A172 (cell line): ENCODE results near the gene BTBD9. TPM values are rescaled to one million over a fixed set of nuclear protein-coding genes. Genes with fewer than 3 reads are reported as not detected.
"Not testable (repeated sequence)": the region's sequence is repeated elsewhere in the genome, so short reads cannot be mapped to it uniquely, and the experiment has no call there.

Experiments used
- DNase-seq: peaks from one replicate; pipeline ENCODE4 v3.0.0-alpha.2; 2015; ENCODE audit warnings: low spot score
- total RNA-seq: library from RNA; depleted of rRNA; stranded (reverse); fragments of >200 nt; shearing (Covaris generic); gene quantifications from 2 replicates; pipeline ENCODE4 v1.2.3, GENCODE V29; 2014

BTBD9 gene
- total RNA-seq, 1 experiment from 2014 or later: 6.9 TPM

DNA sequence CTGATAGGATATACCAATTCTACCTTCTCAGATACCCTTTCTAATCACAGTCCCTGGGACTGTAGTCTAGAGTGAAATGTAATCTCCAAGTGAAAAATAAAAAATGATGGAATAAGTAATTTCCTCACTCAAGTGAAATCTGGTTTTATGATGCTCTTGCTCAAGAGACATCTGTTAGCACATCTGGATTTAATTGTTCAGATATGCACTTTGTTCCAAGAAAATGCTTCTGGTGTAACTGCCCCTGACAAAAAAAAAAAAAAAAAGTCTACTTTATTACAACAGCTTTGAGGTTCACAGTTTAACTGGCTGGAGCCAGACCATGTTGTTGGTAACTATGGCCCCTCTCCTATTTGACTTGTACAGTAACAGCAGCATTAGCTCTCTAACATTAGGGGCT lies 251.8 kb downstream of the BTBD9 start:
- DNase-seq: no peak

DNA sequence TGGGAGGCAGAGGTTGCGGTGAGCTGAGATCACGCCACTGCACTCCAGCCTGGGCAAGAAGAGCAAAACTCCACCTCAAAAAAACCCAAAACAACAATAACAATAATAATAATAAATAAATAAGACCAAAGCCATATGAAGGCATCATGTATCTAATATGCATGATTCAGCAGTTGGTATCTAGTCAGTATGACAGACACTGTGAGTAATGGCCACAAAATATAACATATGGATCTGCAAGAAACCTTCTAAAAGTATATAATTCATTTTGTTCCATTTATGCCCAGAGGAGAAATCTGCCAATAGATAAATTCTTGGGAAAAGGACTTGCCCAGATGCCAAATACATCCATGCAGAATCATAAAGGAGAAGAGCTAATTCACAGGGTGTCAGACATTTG lies 252.3 kb downstream of the BTBD9 start:
- DNase-seq: no peak

DNA sequence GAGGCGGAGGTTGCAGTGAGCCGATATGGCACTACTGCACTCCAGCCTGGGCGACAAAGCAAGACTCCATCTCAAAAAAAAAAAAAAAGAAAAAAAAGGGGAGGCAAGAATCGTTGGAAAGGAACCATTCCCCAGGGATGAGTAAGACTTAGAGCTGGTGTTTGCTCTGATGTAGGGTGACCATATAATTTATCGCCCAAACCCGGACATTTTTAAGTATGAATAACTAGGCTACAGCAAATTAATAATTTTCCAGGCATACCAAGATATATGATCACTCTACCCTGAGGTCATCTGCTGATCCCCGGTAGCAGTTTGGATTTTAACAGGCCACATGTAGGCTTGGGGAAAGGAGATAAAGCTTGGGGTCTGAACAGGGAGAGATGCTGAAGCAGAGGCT lies 260.9 kb downstream of the BTBD9 start:
- DNase-seq: no peak

DNA sequence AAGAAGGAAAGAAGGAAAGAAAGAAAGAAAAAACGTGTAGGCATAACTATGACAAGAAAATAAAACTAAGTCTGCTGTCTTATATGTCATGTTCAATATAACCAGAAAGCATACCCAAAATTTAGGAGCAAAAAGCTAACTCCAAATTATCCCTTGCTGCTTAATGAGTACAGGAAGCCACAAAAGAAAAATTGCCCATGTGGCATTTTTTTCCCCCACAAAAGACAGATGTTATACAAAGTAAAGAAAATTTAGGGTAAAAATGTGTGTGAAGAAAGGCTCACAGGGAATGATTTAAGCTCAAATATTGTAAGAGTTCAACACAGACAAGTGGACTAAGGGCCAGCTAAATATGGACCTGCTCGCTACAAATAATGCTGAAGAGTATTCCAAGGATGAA lies 263.8 kb downstream of the BTBD9 start:
- DNase-seq: no peak

DNA sequence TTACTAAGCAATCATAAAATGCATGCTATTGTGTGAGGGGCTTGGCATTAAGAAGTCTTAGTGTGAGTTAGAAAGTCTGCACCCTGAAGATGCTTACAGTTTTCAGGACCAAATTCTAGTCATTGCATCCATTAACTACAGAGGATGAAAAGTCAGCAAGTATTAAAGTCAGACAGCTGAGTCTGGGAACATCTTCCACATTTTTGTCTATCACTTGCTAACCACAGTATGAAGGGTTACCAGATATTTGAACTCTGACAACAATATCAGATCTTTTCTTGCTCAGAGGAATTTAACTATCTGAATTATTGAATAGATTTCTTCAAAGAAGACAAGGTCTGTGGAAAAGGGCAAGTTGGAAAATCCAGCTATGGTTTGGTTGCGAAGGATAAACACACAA lies 264.4 kb downstream of the BTBD9 start:
- no peak for DNase-seq

DNA sequence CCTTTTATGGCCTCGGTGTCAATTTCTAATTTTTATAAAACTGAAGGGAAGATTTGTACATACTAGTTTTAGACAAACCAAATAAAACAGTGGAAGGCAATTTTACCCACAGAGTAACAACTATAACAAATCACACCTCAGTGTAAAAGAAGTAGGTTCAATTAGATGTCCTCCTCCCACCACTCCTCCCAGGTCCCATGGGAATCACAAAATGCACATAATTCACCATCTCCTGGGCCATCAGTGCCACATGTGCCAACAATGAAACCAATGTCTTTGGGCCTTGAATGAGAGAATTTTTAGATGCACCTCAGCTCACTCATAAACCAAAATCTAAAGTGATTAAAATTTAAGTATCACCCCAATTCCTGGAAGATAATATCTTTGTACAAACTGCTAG lies 267.8 kb downstream of the BTBD9 start:
- DNase-seq: no peak

DNA sequence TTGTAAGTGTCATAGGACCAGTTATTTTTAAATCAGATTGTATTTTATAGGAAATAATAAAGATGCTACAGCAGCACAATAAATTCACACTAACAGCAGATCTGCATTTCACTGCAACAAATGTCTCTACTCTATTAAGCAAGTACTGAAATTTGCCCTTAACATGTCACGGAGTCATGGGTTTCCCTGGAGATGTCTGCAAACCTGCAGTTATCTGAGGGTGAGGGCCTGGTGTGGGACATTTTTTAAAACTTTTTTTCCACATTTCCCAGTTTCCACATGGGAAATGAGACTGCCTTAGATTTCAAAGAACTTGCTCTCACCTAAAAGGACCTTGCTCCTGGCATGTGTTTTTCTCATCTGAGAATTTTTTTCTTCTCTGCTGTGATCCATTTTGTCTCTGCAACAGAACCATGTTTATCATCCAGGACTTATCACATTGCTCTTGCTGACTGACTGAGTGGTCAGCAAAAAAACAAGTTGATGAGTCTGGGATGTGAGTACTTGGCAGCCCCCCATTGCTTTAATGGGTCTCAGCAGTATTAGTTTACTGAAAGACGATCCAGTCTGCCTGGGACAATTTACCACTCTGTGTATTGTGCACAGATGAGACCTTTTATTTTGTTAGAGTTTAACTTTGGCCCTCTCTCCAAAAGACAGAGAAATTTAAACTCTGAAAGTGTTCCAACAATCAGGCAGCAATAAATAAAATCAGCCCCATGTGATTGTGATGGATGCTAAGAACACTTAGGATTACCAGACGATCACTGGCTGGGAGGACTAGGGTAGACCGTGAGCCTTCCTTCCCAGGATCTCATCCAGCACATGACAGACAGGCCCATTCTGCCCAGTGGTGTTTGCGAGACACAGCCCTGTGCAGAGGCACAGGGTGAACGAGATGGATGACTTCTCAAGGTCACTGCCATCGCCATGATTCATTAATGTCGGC lies 268.8 kb downstream of the BTBD9 start:
- DNase-seq: no peak

DNA sequence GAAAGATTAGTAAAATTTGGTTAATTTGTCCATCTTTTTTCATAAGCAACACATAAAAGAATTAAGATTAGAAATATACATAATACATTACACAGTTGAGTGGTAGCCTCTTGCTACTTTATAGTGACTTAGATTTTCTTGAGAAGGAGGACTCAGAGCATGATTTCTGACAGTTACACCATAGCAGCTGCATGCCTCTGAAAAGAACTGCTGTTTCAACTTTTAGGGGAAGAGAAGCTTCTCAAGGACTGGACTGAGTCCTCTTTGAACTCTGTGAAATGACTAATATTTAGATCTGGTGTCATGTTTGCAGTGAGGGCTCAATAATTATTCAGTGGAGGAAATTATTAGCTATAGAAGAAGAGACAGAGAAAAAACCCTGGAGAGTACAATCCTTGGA lies 272.5 kb downstream of the BTBD9 start:
- DNase-seq: no peak

DNA sequence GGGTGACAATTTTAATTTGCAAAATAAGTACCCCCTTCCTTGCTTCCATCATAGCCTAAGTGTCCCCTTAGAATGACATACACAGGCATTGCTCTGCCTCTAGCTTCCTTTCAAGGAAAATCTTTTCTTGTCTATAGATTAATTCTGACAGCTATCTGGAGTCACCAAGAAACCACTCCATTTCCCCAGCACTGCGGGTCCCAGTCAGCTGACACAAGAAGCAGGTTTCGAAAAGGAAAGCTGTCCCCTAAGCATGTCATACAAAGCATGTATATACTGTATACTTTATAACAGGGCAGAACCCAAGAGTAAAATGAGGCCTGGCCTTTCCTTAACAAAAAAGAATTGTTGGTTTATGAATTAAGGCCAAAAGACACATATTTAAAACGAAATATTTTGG lies 273.5 kb downstream of the BTBD9 start:
- DNase-seq: no peak

DNA sequence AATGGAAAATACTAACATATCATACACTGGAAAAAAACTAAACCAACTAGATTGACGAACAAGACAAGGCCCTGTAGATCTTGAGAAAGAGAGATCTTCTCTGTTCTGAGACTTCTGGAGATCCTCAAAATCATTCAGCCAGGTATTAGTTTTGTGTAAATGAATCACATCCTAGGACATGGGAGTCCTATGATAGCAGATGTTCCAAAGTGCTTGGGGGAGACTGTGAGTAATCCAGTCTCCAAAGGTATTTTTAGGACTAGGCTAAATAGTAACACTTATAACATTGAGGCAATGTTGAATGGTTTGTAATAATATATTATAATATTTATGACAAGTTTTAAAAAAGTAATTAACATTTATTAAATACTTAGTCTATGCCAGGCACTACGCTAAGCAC lies 275.0 kb downstream of the BTBD9 start:
- DNase-seq: no peak

DNA sequence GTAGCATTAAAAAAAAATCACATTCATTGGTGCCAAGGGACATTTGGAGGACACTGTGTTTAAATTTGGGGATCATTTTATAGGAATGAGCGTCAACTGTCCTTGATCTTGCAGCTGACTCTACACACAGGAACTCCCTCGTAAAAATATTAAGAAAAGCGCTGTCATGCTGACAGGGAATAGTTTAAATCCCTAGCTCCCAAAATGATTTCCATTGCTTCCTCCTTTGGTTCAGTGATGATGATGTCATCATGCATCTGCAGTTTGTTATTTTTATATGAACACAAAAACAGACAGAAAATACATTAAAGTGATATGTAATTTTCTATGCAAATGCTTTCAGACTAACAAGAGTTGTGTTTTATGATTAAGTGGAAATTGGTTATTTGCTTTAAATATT lies 275.6 kb downstream of the BTBD9 start:
- no peak for DNase-seq

DNA sequence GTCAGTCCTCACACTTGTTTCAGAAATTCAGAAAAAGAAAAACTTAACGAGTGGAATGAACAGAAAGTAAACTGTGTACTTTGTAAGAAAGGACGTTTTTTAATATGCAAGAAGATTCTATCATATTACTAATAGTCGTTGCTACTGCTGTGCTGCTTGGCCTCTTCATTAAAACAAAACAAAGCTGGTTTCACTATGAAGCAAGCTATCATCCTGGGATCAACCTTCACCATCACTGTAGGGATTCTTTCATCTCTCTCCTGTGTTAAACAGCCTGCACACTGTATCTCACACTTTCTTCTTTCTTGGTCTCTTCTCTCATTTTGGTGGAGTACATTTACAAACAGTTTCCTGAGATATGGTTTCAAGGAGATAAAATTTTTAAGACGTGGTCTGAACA lies 284.2 kb downstream of the BTBD9 start:
- DNase-seq: no peak

DNA sequence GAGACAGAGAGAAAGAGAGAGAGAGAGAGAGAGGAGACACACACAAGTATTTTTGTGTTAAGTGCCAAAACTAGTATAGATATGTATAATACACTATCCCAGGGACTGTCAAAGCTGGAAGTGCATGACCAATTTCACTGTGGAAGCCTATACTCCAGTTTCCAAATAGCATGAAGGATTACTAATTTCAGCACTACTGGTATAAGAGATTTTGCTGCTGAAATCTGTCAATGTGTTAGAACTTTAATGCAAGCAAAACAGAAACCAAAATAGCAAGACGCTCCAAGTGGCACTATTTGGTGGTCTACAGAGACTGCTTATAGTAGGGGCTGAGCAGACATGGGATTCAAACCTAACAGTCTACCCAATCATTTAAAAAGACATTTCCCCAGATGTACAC lies 284.8 kb downstream of the BTBD9 start:
- no peak for DNase-seq

DNA sequence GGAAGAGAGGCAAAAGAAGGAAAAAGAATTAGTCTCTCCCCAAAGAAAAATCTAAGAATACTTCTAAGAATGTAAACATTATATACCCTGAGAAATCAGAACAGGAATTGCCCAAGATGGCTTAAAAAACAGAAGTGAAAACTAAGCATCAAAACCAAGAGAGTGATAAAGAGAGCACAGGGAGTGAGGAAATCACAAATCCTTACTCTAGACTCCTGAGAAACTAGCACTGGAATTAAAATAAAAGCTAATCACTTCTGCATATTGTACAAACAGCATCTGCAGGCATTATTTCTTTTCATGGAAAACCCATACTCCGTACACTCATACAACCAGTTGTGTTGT lies 285.7 kb downstream of the BTBD9 start:
- no peak for DNase-seq

DNA sequence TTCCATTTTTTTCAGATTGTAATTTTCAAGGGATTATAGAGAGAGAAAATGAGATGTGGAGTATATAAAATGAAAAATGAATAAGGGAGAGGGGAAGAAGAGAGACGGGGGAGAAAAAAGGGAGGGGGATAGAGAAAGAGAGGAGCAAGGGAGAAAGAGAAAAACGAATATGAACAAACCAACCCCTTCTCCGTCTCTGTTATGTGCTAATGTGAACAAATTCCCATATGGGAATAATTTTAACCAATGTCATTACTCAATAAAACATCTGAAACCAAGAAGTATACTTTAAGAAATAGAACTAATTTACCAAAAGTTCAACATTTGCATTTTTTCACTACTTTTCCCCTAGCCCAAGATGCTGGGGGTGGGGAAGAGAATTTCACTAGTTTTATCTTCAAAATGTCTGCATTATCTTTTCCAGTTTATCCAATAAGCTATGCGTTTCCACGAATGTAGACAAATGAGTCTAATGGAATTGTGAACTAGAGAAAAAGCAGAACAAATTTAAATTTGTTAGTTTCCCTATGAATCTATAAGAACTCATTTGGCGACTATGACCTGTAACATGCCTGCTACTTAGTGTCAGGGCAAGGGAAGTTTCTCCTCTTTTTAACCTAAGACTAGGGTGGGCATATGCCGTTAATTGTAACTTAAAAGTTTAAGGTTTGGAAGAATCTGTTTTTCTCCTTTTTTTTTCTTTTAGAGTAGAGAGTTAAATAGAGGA lies 286.3 kb downstream of the BTBD9 start:
- DNase-seq: no peak

DNA sequence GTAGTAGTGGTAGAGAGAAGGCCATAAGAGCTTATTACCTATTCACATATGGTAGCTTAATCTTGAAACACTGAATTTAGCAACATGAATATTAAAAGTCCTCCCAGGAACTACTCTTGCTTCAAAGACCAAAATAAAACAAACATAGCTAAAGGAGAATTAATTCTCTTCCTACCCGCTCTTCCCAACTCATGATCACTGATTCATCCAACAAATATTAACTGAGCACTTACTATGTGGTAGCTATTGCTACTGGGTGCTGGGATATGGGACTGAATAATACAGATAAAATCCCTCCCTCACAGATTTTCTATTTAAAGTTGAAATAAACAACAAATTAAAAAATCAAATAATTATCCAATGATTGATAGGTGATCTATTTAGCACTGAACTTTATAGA lies 287.1 kb downstream of the BTBD9 start:
- DNase-seq: no peak

DNA sequence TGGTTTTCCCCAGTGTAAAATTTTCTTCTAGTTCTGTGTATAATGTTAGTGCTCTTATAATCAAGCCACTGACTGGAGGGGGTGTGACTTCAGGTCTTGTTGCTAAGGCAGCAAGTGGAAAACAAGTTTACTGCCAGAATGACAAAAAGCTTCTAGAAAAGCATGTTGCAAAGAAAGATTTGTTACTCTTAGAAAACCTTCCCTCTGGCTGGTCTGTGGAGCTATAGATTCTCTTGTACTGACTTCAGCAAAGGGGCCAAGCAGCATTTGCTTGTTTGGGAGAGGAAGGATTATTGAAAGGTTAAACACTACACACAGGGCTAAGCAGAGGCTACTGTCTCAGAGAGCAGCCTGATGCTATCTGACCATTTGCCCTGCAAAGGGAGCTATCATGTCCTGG lies 288.8 kb downstream of the BTBD9 start:
- DNase-seq: no peak

DNA sequence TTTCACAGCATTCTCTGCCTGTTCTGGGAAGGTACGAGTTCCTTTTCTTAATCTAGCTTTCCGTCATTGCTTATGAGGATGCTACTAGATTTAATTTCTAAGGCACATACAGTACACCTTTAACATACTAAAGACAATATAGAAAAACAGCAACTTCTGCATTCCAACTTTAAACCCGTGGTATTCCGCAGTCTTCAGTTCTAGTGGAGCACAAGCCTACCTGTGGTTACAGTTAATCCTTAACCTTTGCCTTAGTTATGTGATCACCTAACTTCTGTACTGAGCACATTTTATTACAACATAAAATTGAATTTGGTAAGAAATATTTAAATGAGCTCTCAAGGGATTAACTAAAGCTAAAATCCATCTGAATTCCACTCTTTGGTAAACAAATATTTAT lies 289.5 kb downstream of the BTBD9 start:
- no peak for DNase-seq

DNA sequence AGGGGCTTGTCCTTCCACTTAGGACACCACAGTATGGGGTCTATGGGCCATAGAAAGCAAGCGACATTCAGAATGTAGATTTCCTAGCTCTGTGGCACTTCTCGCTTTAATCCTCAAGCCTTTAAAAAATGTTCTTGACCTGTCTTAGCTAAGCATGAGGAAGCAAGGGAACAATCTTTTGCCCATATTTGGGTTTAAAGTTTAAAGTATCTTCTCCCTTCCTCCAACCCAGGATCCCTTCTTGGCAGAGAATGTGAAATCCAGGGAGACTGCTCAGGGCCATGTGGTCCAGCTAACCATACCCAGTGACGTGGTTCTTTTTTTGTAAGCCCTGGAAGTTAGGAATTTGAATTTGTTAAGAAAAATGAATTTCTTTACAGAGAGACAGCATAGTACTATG lies 289.9 kb downstream of the BTBD9 start:
- DNase-seq: no peak

DNA sequence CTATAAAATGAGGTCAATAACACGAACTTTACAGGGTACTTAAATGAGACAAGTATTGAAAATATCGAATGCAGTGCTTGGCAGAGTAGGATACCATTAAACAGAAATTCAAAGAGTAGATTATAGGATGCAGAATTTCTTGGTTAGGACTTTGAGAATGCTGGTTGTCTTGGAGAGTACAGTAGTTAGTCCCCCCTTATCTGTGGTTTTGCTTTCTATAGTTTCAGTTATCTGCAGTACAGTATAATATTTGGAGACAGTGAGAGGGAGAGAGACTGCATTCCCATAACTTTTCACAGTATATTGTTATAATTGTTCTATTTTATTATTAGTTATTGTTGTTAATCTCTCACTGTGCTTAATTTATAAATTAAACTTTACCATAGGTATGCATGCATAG lies 290.5 kb downstream of the BTBD9 start:
- no peak for DNase-seq

DNA sequence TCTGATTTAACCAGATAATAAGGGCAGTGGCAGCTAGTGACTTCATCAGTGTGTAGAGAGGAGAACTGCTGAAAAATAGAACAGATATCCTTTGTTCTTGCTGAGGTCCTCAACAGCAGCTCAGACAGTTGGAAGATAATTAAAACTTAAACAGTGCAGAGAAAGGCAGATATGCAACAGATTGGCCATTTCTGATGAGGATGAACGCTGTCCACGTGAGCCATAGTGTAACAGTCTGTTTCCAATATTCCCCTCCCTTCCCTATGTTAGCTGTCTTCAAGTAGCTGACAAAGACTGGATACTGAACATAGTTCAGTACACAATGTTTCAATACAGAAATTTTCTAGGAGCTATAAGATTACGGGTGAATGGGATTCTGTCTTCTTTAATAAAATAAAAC lies 291.4 kb downstream of the BTBD9 start:
- DNase-seq: no peak

DNA sequence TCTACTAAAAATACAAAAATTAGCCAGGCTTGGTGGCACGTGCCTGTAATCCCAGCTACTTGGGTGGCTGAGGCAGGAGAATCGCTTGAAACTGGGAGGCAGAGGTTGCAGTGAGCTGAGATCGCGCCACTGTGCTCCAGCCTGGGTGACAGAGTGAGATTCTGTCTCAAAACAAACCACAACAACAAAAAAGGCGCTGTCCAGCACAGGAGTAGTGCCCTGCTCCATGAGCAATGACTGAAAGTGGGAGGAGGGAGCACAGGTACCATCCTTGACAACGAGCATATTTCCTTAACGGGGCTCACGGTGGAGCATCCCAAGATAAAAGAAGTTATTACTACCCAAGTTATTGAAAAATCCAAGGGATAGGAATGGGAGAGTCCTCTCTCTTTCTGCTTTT lies 291.9 kb downstream of the BTBD9 start:
- DNase-seq: not testable (repeated sequence)

DNA sequence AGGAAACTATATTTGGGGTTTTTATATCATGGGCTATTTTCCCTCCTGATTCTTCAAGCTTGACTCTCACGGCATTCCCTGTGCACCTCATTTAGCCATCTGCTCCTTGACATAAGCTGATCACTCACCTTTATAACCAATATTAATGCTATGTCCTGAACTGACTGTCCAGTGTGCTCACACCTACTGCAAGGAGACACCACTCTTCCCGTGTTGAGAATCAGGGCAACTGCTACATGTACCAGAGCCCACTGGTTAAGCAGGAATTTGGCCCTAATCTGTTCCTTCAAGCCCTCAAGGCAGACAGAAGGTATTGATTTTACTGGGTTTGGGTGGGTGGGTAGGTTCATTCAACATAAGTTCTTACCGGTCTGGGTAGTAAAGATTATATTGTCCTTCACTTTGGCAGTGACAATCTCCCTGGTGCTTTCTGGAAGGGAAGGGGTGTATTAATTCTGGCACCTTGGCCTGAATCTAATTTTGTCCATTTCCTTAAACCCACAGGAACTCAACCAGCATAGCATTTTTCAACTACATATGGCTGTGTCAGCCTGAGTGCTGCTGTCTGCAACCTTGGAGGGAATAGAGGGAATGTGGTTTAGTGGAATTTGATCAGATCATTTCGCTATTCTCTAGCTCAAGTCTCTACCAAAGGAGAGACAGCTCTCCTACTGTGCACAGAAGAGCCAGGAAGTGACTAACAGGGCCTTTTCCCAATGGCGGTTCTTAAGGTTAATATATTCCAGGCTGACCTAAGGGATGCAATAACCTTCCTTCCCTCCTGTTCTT lies 293.2 kb downstream of the BTBD9 start:
- peak; percentile 89 for DNase-seq
